Trophoblast cell (in vitro differentiated cells and primary cell): ENCODE measurements around the gene AKR1C3.

Source experiments
- DNase-seq, 2 donors: peaks; one replicate each; pipeline ENCODE4 v3.0.0-alpha.2; 2016
- H2AFZ ChIP-seq: 2 replicates; pipeline ENCODE4 v1.6.1; 2013; ENCODE audit warnings: low read length, moderate library complexity, mild to moderate bottlenecking; ENCODE audit not compliant: insufficient read depth, poor library complexity
- H2AK5ac ChIP-seq: 2 replicates; pipeline ENCODE4 v1.6.1; 2013; ENCODE audit warnings: mild to moderate bottlenecking, low read length
- H2BK120ac ChIP-seq: 2 replicates; pipeline ENCODE4 v1.6.1; 2013; ENCODE audit warnings: low read length, mild to moderate bottlenecking, moderate library complexity; ENCODE audit not compliant: insufficient read depth, poor library complexity
- H2BK12ac ChIP-seq: 2 replicates; pipeline ENCODE4 v1.6.1; 2013; ENCODE audit warnings: mild to moderate bottlenecking, low read length, moderate library complexity
- H2BK5ac ChIP-seq: 2 replicates; pipeline ENCODE4 v1.6.1; 2013; ENCODE audit warnings: low read length, low read depth, moderate library complexity, mild to moderate bottlenecking; ENCODE audit not compliant: poor library complexity
- H3K14ac ChIP-seq: 2 replicates; pipeline ENCODE4 v1.6.1; 2013; ENCODE audit warnings: mild to moderate bottlenecking, low read length
- H3K18ac ChIP-seq: 2 replicates; pipeline ENCODE4 v1.6.1; 2013; ENCODE audit warnings: mild to moderate bottlenecking, low read length
- H3K23ac ChIP-seq: 2 replicates; pipeline ENCODE4 v1.6.1; 2013; ENCODE audit warnings: low read length
- H3K27ac ChIP-seq: 2 replicates; pipeline ENCODE4 v1.5.1; 2013; ENCODE audit warnings: low read depth, mild to moderate bottlenecking, inconsistent platforms, low read length, moderate library complexity
- H3K27me3 ChIP-seq: 2 replicates; pipeline ENCODE4 v1.6.1; 2013; ENCODE audit warnings: inconsistent platforms, mild to moderate bottlenecking, low read length, moderate library complexity; ENCODE audit not compliant: insufficient read depth
- H3K36me3 ChIP-seq, 2 experiments: 1 replicate in 1 of 2; 2 replicates in 1 of 2; pipeline ENCODE4 v1.6.1; 2013; ENCODE audit warnings: low read length in 2 of 2, mild to moderate bottlenecking in 2 of 2, moderate library complexity in 1 of 2; ENCODE audit not compliant: insufficient read depth in 2 of 2, control insufficient read depth in 1 of 2
- H3K4ac ChIP-seq: 2 replicates; pipeline ENCODE4 v1.6.1; 2013; ENCODE audit warnings: low read depth, mild to moderate bottlenecking, low read length, moderate library complexity
- H3K4me1 ChIP-seq, 2 experiments: 1 replicate in 1 of 2; 2 replicates in 1 of 2; pipeline ENCODE4 v1.6.1; 2013; ENCODE audit warnings: low read length in 2 of 2, mild to moderate bottlenecking in 2 of 2, moderate library complexity in 1 of 2; ENCODE audit not compliant: insufficient read depth in 2 of 2, control insufficient read depth in 1 of 2
- H3K4me2 ChIP-seq: 2 replicates; pipeline ENCODE4 v1.6.1; 2013; ENCODE audit warnings: inconsistent platforms, mild to moderate bottlenecking, low read length, moderate library complexity
- H3K4me3 ChIP-seq: 2 replicates; pipeline ENCODE4 v1.5.1; 2013; ENCODE audit warnings: mild to moderate bottlenecking, low read depth, low read length, inconsistent platforms
- H3K79me1 ChIP-seq: one replicate; pipeline ENCODE4 v1.6.1; 2013; ENCODE audit warnings: low read length
- H3K79me2 ChIP-seq: 2 replicates; pipeline ENCODE4 v1.6.1; 2013; ENCODE audit warnings: low read length, mild to moderate bottlenecking; ENCODE audit not compliant: control insufficient read depth, insufficient read depth, poor library complexity
- H3K9ac ChIP-seq: 2 replicates; pipeline ENCODE4 v1.6.1; 2013; ENCODE audit warnings: mild to moderate bottlenecking, low read length
- H3K9me3 ChIP-seq: 2 replicates; pipeline ENCODE4 v1.6.1; 2013; ENCODE audit warnings: low read depth, mild to moderate bottlenecking, control low read depth, inconsistent platforms, low read length; ENCODE audit not compliant: insufficient read depth
- H4K12ac ChIP-seq: 2 replicates; pipeline ENCODE4 v1.6.1; 2013; ENCODE audit warnings: low read depth, mild to moderate bottlenecking, low read length, moderate library complexity
- H4K8ac ChIP-seq: 2 replicates; pipeline ENCODE4 v1.6.1; 2013; ENCODE audit warnings: low read depth, mild to moderate bottlenecking, low read length, moderate library complexity
- H4K91ac ChIP-seq: one replicate; pipeline ENCODE4 v1.6.1; 2013; ENCODE audit warnings: low read depth, mild to moderate bottlenecking, low read length, moderate library complexity
- WGBS: extraction: QIAGEN DNeasy Blood & Tissue Kit; methylation state at CpG from one replicate; pipeline ENCODE4 v1.1.7; 2013; ENCODE audit warnings: missing lambda C conversion rate; ENCODE audit not compliant: insufficient read length, insufficient coverage; ENCODE audit errors: extremely low coverage; 5-methylcytosine and 5-hydroxymethylcytosine counted together

Gene AKR1C3

DNA sequence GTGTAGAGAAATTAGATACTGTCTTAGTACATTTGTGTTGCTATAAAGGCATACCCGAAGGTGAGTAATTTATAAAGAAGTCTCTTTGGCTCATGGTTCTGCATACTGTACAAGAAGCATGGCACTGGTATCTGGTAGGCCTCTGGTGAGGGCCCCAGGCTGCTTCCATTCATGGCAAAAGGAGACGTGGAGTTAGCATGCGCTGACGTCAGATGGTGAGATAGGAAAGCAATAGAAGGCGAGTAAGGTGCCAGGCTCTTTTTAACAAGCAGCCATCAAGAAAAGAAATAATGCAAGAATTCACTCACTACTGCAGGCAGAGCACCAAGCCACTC, 52.7 kb downstream of the AKR1C3 start:
- no peak overlapping the region for H3K9ac ChIP-seq
- H3K4ac ChIP-seq: no peak overlapping the region
- H2AFZ ChIP-seq: no peak overlapping the region
- no peak overlapping the region for H3K14ac ChIP-seq
- H3K36me3 ChIP-seq: no peaks in the 10 kb centered on the region
- no peak for DNase-seq
- peaks cover 3% of the 10 kb centered on the region for H3K9me3 ChIP-seq
- WGBS: no CpG with 5 or more reads among the region's 5 CpGs
- no peaks in the 10 kb centered on the region for H3K79me2 ChIP-seq
- no peaks in the 10 kb centered on the region for H3K79me1 ChIP-seq
- H3K4me1 ChIP-seq: no peaks in the 10 kb centered on the region
- H2BK12ac ChIP-seq: no peak overlapping the region
- H3K27me3 ChIP-seq: no peaks in the 10 kb centered on the region
- no peak overlapping the region for H4K12ac ChIP-seq
- H3K4me2 ChIP-seq: no peak overlapping the region
- H3K23ac ChIP-seq: no peak overlapping the region
- H3K27ac ChIP-seq: no peak overlapping the region
- no peak overlapping the region for H3K4me3 ChIP-seq
- no peak overlapping the region for H3K18ac ChIP-seq
- no peak overlapping the region for H2BK120ac ChIP-seq
- H4K8ac ChIP-seq: no peak overlapping the region
- H4K91ac ChIP-seq: no peak overlapping the region
- H2BK5ac ChIP-seq: no peak overlapping the region
- no peak overlapping the region for H2AK5ac ChIP-seq

DNA sequence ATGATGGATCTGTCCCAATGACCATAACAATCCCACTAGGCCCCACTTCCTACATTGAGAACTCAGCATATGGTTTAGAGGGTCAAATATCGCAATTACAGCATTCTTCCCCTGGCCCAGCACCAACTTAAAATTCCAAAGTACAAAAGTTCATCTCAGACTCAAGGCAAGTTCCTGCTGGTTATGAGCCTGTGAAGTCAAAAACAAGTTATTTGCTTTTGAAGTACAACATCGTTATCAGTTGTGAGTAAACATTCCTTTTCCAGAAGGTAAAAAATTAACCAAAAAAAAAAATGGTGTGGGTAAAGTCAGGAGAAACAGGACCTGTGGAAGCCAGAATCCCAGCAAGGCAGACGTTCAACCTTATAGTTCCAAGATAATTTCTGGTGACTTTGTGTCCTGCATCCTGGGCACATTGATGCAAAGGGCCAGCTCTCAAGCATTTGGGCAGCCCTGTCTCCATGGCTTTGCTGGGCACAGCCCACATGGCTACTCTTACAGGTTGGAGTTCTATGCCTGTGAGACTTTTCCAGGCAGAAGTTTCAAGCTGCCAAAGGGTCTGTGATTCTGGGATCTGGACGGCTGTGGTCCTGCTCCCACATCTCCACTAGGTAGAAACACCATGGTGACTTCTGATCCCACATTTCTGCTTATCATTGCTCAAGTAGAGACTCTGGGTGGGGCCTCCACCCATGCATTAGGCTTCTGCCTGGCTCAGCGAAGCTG, 53.2 kb downstream of the AKR1C3 start:
- Histone ChIP-seq H3K4me2 (no peak overlapping the region), H2BK12ac (no peak overlapping the region), H4K91ac (no peak overlapping the region), H3K27me3 (no peaks in the 10 kb centered on the region), H2BK120ac (no peak overlapping the region), H3K79me1 (no peaks in the 10 kb centered on the region), H2AFZ (no peak overlapping the region), H3K36me3 (no peaks in the 10 kb centered on the region), H3K4me3 (no peak overlapping the region), H3K27ac (no peak overlapping the region), H2BK5ac (no peak overlapping the region), H2AK5ac (no peak overlapping the region), H3K4me1 (no peaks in the 10 kb centered on the region), H3K9me3 (peaks cover 3% of the 10 kb centered on the region), H3K4ac (no peak overlapping the region), H4K12ac (no peak overlapping the region), H3K23ac (no peak overlapping the region), H3K14ac (no peak overlapping the region), H3K79me2 (no peaks in the 10 kb centered on the region), H3K9ac (no peak overlapping the region), H3K18ac (no peak overlapping the region), H4K8ac (no peak overlapping the region)
- no peak for DNase-seq
- WGBS: no CpG with 5 or more reads among the region's 5 CpGs

DNA sequence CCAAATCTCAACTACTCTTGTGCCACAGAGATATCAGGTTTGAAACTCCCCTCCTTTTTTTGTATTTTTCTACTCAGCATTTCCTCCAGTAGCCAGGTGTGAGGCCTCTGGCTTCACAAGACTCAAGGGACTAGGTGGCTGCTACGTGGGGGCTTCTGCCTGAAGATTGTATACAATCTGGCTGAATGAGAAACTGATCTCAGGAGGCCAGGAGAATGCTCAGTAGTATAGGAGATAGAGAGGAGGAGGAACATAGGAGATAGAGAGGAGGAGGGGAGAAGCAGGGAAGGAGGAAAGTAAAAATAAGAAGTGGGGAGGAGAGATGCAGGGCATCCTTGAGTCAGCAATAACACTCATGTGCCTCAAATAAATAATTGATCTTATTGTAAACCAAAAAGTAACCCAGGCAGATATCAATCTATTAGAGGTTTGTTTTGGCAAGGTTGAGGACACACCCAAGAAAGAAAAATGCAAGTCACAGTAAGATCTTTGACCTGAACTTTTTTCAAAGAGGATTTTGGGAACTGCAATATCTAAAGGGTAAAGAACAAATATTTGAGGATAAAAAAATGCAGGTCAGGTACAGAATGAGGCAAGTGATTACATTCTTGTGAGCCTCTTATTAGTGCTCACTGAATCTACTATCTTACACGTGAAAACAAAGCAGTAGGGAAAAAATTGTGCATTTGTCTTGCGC, 53.9 kb downstream of the AKR1C3 start:
- no peak overlapping the region for H3K18ac ChIP-seq
- H2AFZ ChIP-seq: no peak overlapping the region
- H3K79me1 ChIP-seq: no peaks in the 10 kb centered on the region
- H2BK5ac ChIP-seq: no peak overlapping the region
- no peak overlapping the region for H4K12ac ChIP-seq
- H4K8ac ChIP-seq: no peak overlapping the region
- no peak overlapping the region for H3K4ac ChIP-seq
- WGBS: no CpG with 5 or more reads among the region's 3 CpGs
- no peaks in the 10 kb centered on the region for H3K79me2 ChIP-seq
- no peaks in the 10 kb centered on the region for H3K36me3 ChIP-seq
- no peak overlapping the region for H3K27ac ChIP-seq
- H2BK12ac ChIP-seq: no peak overlapping the region
- H3K4me1 ChIP-seq: no peaks in the 10 kb centered on the region
- H3K4me2 ChIP-seq: no peak overlapping the region
- no peak overlapping the region for H2BK120ac ChIP-seq
- H2AK5ac ChIP-seq: no peak overlapping the region
- H3K23ac ChIP-seq: no peak overlapping the region
- H3K27me3 ChIP-seq: no peaks in the 10 kb centered on the region
- no peak for DNase-seq
- H3K4me3 ChIP-seq: no peak overlapping the region
- H3K9ac ChIP-seq: no peak overlapping the region
- no peak overlapping the region for H3K14ac ChIP-seq
- H4K91ac ChIP-seq: no peak overlapping the region
- peaks cover 3% of the 10 kb centered on the region for H3K9me3 ChIP-seq

DNA sequence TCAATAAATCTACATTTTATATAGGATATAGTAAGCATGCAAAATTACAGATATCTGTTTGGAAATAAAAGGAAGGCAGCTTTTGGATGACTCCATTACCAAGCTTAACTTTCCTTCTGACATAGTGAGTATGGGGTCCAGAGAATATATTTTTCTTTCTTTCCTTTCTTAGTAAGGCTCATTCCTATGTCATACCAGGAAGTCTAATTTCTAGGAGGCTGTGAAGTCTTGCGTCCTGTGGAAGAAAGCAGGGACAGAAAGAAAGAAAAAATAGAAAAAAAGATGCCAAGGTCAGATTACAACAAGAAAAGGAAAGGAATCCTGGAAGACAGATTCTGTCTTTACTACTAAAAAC, 54.4 kb downstream of the AKR1C3 start:
- Histone ChIP-seq H3K27me3 (no peaks in the 10 kb centered on the region), H2BK12ac (no peak overlapping the region), H3K9me3 (peaks cover 3% of the 10 kb centered on the region), H3K4me3 (no peak overlapping the region), H3K23ac (no peak overlapping the region), H2AK5ac (no peak overlapping the region), H4K91ac (no peak overlapping the region), H3K27ac (no peak overlapping the region), H2AFZ (no peak overlapping the region), H3K4ac (no peak overlapping the region), H2BK5ac (no peak overlapping the region), H3K9ac (no peak overlapping the region), H4K12ac (no peak overlapping the region), H3K79me1 (no peaks in the 10 kb centered on the region), H3K14ac (no peak overlapping the region), H3K4me2 (no peak overlapping the region), H3K4me1 (no peaks in the 10 kb centered on the region), H4K8ac (no peak overlapping the region), H3K79me2 (no peaks in the 10 kb centered on the region), H3K36me3 (no peaks in the 10 kb centered on the region), H3K18ac (no peak overlapping the region), H2BK120ac (no peak overlapping the region)
- no peak for DNase-seq
- no CpG with 5 or more reads among the region's 1 CpG for WGBS
